HG03565 (cell line): ENCODE measurements around the gene SPX.

Experiments
- ATAC-seq: cut with Tn5 transposase; IDR thresholded peaks from one replicate; pipeline ENCODE4 v1.9.1; 2021; ENCODE audit warnings: mild to moderate bottlenecking, moderate library complexity; ENCODE audit not compliant: unreplicated experiment

Gene SPX, protein sequence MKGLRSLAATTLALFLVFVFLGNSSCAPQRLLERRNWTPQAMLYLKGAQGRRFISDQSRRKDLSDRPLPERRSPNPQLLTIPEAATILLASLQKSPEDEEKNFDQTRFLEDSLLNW

DNA sequence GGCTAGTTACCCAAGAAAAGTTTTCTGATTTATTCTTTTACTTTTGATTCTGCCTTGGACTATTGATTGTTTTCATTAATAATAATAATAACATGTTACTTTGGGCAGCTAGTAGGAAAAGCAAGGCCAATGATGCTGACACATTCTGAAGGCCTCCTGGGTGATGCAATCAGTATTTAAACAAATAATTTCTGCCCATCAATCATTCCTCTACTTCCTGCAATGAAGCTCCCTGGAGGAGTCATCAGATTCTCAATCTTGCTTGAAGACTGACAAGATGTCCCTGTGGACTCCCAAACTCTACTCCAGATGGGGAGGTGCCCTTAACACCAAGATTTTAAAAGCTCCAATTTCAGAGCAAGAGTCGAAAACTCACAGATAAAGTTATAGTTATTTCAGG, at the start of gene SPX:
Gene SPX (plus strand): TSS at position 244 of the 400 bp plus-strand sequence. CDS start 177 bp downstream, outside the sequence.
- no peak for ATAC-seq

DNA sequence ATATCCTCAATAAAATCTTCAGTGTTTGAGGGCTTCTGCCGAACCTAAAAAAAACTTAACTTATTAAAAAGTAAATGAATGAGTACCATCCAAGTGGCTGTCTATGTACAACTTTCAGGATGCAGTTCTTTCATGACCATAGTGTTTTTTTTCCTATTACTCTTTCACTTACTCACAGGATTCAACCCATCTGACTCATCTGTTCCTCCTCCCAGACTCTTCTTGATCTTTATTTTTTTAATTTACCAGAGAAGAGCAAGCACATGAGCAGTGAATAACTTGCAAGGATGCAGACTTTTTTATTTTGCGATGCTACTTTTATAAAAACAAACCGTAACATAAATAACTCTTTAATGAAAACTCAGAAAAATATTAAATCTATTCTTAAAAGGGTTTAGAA, 49.1 kb upstream of the SPX start:
- ATAC-seq = no peak

DNA sequence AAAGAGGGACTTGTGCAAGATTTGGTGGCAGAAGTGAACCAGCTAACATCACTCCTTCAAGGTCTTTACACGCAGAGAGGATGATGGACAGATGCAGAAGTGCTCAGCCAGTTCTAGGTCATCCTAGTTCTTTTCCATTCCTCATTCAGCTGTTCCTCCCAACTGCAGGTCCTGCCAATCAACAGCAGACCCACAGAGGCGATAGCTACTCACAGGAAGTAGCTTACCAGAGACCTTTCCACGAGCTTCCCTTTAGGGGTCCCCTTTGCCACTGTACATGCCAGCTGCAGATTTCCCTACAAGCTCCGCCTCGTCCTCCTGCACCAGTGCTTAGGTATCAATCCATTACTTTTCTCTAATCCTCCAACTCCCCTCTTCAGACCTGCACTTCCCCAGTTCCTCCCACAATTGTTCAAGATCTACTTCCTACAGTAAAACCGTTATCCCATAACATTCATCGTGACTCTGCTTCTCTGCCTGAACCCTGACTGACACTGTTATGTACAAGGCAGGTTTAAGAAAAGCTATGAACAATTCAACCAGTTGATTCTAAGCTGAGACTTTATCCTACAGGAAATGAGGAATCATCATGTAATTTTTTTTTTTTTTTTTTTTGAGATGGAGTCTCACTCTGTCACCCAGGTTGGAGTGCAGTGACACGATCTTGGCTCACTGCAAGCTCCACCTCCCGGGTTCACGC, 47.2 kb upstream of the SPX start:
- ATAC-seq = no peak

DNA sequence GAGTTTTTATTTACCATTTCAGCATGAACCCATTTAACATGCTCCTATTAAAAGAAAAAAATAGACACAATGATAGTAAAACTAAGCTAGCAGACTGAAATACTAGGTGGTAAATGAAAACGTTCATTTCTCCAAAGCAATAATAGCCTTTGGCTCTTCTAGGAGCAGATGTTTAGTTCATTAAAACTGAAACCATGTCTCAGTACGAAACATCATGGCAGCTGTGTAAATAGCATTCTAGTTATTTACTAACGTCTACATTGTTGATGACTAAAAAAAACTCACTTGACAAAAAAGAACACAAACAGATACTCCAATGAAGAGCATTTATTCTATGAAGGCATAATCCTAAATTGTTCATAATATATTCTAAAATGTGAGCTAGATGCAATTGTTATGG, 42.6 kb upstream of the SPX start:
- ATAC-seq = no peak

DNA sequence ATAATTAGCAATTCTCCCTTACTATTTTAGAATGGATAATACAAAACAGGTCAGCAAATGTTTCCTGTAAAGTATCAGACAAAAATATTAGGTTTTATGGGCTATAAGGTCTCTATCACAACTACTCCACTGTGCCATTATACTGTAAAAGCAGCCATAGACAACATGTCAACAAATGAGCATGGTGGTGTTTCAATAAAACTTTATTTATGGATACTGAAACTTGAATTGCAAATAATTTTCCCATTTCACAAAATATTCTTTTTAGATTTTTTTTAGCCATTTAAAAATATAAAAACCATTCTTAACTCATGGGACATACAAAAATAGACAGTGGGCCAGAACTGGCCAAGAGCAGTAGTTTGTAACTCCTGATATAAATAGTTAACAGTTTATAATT, 40.1 kb upstream of the SPX start:
- no peak for ATAC-seq

DNA sequence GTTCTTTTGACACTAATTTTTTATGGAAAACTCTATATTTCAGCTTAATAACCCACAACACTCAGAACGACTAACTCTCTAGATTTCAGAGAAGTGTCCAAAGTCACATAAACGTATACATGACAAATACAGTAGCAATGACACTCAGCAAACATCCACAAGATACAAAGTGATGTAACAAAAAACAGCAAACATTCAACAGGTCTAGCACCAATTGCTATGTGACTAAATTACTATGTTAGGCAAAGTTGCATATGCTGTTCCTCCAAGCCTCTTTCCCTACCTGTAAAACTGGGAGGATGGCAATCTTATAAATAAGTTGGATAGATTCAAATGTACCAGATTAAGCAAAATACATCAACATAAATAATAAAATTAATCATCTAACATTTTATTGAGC, 26.3 kb upstream of the SPX start:
- no peak for ATAC-seq

DNA sequence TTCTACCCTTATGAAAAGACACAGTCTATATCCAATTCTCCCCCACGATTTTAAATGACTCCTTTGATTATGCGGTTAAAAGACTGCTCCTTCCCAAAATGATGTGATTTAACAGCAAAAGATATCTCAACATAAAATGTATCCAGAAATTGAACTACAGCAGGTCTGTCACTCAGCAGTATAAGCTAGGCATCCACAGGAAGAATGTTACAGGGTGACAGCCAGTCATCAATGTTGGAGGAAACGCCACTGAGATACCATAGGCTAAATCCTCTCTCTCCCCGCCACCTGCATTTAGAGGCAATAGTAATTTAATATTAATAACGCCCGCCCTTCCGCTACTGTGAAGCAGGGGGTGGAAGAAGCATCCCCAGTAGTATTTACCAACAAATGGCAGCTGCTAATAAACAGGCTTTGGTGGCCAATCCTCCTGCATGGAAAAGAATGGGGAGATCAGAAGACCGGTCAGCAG, 25.3 kb upstream of the SPX start:
- no peak for ATAC-seq

DNA sequence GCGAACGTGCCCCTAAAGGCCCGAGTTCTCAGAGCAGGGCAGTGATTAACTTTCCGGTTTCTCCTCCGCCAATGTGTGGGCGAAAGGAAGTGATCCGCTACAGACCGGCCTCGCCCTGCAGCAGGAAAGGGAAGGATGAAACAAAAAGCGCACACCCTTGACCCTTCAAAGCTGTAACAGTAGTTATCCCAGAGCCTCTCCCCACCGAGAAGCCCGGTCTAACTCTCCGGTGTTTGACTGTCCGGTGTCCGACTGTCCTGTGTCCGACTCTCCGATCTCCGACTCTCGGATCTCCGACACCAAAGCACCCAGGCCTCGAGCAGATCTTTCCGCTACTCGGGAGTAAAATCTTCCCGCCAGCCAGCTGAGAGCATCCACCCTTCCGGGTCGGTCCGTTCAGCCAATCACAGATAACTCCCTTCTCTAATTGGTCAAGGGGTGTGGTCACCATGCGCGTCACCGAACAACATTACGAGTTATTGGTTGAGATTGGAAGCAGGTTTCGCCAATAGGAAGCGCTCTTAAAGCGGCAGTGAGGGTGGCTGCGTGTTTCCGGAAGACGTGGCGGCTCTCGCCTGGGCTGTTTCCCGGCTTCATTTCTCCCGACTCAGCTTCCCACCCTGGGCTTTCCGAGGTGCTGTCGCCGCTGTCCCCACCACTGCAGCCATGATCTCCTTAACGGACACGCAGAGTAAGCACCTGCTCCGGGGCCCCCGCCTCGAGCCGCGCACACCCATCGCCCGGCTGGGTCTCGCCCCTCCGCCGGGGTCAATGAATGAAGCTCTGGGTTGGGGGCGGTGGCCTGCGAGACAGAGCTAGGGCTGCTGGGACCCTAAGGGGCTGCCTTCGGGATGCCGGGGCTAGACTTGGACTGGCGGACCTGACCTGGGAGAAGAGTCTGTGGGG, 24.6 kb upstream of the SPX start, which contains the start of the genes GOLT1B and RECQL:
Gene GOLT1B (plus strand): TSS at position 532 of the 906 bp plus-strand sequence. CDS start 135 bp downstream, at position 667.
Gene RECQL (minus strand): TSS at position 378 of the 906 bp plus-strand sequence. CDS start 2,065 bp downstream, outside the sequence.
- peak; percentile 99 for ATAC-seq

DNA sequence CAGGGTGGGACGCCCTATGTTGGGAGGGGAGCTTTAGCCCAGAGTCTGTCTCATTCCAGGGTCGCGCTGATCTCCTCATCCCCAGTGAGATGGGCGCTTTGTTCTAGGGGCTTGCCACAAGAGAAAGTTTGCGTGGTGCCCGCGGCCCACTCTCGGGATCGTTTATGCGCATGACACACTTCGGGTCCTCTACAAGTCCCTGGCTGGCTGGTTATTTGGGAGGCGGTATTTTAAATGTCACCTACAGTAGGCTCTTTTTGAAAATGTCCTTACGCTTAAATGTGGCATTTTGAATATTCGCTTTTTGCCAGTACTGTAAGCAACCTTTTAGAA, 24.0 kb upstream of the SPX start:
- ATAC-seq = no peak

DNA sequence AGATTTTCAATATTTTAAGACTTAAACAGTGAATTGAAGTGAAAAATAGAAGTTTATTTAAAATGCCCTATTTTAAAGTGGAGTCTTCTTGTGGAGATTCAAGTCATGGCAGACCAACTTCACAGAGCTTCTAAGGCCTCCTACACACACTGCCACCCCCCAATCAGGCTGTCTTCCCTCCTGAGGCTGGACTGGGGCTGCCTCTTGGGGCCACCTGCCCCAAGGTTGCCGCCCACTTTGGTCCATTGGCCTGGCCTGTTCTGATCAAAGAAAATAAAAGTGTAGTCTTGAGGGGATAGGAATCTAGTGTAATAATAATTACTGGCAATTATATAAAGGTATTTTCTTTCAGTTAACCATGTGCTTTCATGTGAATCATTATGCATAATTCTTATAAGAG, 23.2 kb upstream of the SPX start:
- ATAC-seq = no peak

DNA sequence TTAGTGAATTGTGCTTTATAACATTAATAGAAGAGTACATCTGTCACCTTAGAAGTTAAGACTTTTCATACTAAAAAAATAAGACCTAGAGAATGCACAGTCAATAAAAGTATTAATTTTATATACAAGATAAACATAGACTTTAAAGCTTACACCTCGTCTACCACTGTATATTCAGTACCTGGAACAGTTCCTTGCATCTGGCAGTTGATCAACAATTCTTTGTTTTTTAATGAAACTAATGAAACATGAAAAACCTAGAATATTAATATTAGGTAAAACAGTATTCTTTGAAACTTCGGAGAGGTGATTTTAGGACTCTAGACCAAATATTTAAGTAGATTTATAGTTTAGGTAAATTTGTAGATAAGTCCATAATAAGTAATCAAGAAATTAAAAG, 20.2 kb upstream of the SPX start:
- ATAC-seq = no peak

DNA sequence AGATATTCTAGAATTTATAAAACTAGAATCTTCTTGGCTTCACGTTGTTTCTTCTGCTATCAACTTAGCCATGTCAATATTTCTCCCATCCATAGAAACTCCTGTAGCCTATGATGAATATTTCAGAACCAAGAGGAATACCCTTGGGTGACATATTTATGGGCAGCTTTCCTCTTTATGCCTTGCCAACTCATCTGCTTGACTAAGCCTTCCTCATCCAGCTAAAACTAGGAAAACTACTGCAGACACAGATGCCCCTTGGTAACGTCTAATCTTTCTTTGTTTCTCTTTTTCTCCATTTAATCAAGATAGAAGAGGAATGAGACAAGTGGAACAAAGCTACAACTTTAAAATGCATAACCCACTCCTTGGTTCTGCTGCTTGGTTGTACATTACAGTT, 18.2 kb upstream of the SPX start:
- ATAC-seq = no peak

DNA sequence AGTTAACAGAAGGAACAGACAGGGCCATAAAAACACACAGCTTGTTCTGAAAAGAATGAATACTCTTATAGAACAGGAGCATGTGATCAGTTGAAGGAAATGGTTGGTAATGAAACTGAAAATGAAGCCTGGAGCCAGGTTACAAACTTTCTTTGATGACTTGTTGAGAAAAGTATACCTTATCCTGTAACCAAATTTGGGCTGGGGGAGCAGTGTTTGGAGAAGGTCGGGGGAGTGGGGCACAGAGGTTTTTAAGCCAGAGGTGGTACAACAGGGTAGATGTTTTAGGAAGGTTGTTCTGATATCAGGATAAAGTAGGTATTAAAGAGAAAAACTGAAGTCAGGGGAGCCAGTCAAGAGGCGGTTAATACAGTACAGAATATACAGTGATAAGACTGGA, 16.3 kb upstream of the SPX start:
- ATAC-seq = peak; percentile 94

DNA sequence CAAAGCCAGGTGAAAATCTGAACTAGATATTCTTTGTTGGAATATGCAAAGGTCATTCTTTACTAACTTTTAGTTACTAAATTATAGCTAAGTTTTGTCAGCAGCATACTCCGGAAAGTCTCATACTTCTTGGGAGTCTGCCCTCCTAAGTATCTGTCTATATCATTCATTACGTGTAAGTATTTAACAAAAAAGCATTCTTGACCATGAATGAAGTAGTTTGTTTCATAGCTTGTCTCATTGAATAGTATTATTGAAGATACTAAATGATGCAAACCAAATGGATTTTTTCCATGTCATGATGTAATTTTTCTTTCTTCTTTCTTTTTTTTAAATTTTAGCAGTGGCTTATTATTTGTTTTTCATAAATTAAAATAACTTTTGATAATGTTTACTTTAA, 9.8 kb upstream of the SPX start:
- no peak for ATAC-seq

DNA sequence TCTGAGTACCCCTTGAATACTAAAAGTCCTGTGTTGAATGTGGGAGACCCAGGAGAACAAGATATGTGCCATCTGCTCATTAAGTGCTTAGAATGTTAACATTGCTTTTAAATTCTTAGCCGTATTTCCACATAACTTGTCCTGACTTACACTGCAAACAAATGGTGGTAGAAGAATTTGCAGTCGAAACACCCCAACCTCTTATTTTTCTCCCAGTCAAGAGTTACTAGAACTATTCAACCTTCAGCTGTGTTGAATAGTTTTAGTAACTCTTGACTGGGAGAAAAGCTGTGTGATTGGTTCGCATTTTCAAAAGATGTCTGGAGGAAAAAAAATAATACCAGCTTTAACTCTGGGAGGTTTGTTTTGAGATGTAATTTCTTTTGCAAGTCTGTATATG, 7.6 kb upstream of the SPX start:
- ATAC-seq = no peak

DNA sequence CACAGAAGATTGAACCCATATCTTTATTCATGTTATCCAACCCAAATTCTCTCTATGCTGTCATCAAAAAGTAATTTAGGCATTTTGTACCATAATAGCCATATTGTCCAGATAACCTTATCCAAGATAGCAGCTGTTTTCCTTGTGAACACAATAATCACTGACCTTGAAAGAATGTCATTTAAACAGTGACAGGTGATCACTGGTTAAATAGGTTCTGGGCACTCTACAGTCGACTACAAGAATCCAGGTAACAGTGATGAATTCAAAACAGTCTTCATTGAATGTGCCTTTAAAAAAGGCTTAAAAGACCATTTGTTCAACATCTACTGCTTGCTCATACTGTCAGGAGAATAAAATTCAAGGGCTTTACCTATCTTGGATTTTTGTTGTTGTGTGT, 4.6 kb upstream of the SPX start:
- no peak for ATAC-seq

DNA sequence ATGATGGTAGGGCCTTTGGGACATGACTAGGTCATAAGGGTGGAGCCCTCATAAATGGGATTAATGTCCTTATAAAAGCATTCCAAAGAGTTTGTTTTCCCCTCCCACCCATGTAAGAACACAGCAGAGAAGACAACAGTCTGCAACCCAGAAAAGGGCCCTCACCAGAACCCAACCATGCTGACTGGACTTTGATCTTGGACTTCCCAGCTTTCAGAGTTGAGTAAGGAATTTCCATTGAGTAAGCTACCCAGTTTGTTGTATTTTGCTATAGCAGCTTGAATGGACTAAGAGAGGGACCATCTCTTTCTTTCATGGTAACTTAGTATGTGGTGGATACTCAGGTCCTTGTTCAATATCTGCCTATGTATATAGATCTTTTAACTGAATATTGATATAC, 2.9 kb upstream of the SPX start:
- no peak for ATAC-seq

DNA sequence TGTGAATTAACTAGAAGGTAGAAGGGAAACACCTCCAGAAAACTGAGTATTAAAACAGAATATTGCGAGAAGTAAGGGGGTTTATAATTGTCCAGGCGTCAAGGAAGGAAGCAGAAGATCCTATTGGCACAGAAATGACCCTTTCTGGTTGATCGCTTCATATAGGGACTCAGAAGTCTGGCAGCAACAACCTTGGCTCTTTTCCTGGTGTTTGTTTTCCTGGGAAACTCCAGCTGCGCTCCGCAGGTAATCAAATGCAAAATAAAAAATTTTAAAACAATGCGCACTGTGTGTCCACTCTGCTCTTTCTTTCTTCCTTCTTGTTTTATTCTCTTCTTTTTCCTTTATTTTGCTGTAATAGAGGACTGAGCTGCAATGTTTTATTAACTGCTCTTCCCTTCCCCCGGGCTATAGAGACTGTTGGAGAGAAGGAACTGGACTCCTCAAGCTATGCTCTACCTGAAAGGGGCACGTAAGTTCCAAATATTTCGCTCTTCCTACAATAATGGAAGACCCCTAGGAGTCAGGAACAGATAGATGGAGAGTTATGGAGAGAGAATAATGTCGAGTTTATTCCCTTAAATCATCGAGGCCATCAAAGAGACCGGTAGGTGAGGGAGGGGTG, 737 bp downstream of the SPX start:
- ATAC-seq = no peak

DNA sequence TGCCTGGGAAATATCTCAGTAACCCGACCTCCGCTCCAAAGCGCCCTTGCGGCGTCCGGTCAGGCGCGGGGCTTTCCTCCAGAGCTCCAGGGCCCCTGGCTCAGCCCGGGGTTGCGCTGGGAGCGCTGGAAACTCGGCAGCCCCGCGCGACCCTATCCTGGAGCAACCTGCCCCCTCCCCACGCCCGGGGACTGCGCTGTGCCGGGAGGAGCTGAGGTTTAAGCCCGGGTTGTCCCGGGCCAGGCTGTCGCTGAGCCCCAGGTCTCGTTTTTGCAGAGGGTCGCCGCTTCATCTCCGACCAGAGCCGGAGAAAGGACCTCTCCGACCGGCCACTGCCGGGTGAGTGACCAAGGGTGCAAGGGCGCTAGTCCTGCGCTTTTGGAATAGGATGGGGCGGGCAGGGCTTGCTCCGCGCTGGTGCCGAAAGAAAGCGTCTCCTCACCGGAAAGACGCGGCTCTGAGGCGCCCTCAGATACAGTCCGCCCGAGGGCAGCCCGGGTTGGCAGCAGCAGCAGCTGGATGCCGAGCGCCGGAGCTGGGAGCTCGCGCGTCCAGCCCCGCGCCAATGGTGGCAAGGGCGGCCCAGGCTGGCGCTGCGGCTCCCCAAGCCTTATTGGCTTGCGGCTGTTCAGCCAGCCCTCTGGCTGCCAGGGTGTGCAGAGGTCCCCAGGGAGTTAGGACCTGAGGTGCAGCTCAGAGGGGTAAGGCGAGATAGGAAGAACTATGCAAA, 1.5 kb downstream of the SPX start:
- peak; percentile 92 for ATAC-seq

DNA sequence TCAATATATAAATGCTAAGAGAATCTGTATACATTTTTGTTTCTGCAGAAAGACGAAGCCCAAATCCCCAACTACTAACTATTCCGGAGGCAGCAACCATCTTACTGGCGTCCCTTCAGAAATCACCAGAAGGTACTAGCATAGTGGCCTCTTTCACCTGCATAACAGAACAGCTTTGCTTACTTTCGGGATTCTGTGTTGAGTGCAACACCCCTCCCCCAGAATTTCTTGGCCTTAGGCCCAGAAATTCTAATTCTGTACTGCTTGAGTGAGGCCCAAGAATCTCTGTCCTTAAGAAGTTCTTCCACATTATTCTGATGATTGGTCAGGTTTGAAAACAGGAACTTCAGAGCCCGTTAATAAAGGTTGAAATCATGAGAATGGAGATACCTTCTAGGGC, 2.9 kb downstream of the SPX start:
- ATAC-seq = no peak

DNA sequence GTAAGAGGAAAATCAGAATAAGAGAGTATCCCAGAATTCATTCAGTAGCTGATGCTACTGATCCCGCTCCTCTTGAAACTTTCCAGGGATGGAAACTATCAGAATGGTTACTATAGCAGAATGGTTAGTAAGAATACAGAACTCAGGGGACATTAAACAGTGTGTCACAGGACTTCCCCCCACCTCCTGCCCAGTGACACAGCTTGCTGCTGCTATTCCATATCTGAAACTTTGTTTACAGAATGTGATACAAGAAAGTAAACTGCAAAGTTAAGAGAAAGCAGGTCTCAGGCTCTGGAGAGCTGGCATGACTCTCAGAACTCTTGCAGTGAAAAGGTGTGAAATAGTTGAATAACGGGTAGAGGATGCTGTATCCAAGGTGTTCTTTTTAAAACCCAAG, 3.4 kb downstream of the SPX start:
- ATAC-seq = no peak
